ENCODE measurements around the gene ZNF516. TPM values are rescaled to one million over a fixed set of nuclear protein-coding genes. Genes with fewer than 3 reads are reported as not detected.
A peak's percentile ranks its signal among the peaks of the same experiment; 100 is the strongest.

Gene ZNF516
- total and polyA plus RNA-seq, 2 of the 4 experiments (the other 2 are of a cell fraction) = 7.9 to 16.9 TPM

DNA sequence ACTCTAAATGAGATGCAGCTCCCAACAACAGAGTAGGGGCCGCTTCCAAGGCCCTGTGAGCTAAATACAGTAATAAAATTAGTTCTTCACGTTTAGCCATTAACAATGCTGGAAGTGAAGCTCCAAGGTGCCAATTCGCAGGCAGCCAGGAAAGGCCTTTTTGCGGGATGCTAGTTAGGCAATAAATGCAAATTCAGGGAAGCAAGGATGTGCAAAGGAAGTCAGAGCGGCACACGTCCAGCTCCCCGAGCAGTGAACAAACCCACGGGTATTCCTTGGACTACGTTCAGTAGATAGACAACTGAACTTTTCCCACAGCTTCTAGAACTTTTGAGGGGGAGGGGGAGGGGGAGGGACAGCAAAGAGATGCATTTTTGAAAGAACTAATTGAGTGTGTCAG is 6.9 kb downstream of the ZNF516 start:
- intact Hi-C loops (cut with micrococcal nuclease) = loop anchor here (2.0 kb wide), 1 partner anchor 37 kb away; no protein-coding TSS in a partner anchor
- H3K56ac ChIP-seq (ENCODE audit: extremely low read depth, insufficient read depth, low read length) = no peak overlapping the region
- H3K4me2 ChIP-seq (ENCODE audit: low read depth, low read length) = peak overlapping the region; percentile 63
- no peak overlapping the region for H3K18ac ChIP-seq (ENCODE audit: low read depth, low read length)
- H3K27me3 ChIP-seq (ENCODE audit: control insufficient read depth, insufficient read depth, low read length) = no peaks in the 10 kb centered on the region
- peaks cover 4% of the 10 kb centered on the region; the same call in 1 of the 2 replicates for H3K36me3 ChIP-seq (ENCODE audit: control insufficient read depth, insufficient read depth, low read length)
- ATAC-seq (ENCODE audit: low read depth) (no peak), DNase-seq (peak; percentile 52)
- no peak overlapping the region; a peak in 1 of 4 replicates for H4K8ac ChIP-seq (ENCODE audit: low read depth in 2 of 2, low read length in 2 of 2)
- peaks cover 18% of the 10 kb centered on the region for H3K9me1 ChIP-seq (ENCODE audit: insufficient read depth, low read length)
- no TSS peak for BruUV-seq (replicated peaks)
- H2AK9ac ChIP-seq (replicated peaks; ENCODE audit: low read depth, low read length, poor library complexity) = no peak overlapping the region
- H4K20me1 ChIP-seq (ENCODE audit: insufficient read depth, low read length) = peaks cover 80% of the 10 kb centered on the region
- H3K27ac ChIP-seq (ENCODE audit: insufficient read depth, low read length) = peak overlapping the region; percentile 1; the same call in 1 of the 2 replicates
- POLR2A ChIA-PET (ENCODE audit: unreplicated experiment) = no interaction called here
- no peak overlapping the region for H2BK5ac ChIP-seq (ENCODE audit: low read depth, low read length, poor library complexity, severe bottlenecking)
- TF ChIP-seq MAFK (IDR thresholded peaks at IDR 0.05; ENCODE audit: low read depth, low read length) (no peak), CEBPB (IDR thresholded peaks at IDR 0.05; ENCODE audit: low read depth, low read length) (peak; percentile 40; the same call in 1 of the 2 replicates), MAZ (IDR thresholded peaks at IDR 0.05; ENCODE audit: borderline replicate concordance, low read depth, low read length) (no peak)
- H3K9me3 ChIP-seq (ENCODE audit: control insufficient read depth, insufficient read depth, low read length) = no peaks in the 10 kb centered on the region
- H3K4me3 ChIP-seq (ENCODE audit: insufficient read depth, low read depth, low read length) = no peak overlapping the region
- H2BK120ac ChIP-seq (ENCODE audit: low read depth, low read length) = no peak overlapping the region
- dilution Hi-C loops (cut with HindIII; ENCODE audit: low sequenced_read_pairs, unreplicated experiment) = no loop called here
- in situ Hi-C loops (cut with MboI; ENCODE audit: low sequenced_read_pairs) = no loop called here
- H2BK20ac ChIP-seq (ENCODE audit: low read depth, low read length) = no peak overlapping the region
- no peak overlapping the region for H4K91ac ChIP-seq (ENCODE audit: insufficient read depth, low read depth, low read length)
- H3K9ac ChIP-seq (ENCODE audit: low read depth, low read length) = peak overlapping the region; percentile 5; the same call in 1 of the 2 replicates
- CTCF ChIA-PET = interaction anchor here (0.7 kb wide), 1 partner anchor 89 kb away, joined by 3 read pairs; no protein-coding TSS in a partner anchor
- H3K79me1 ChIP-seq (ENCODE audit: low read depth in 1 of 2, low read length in 2 of 2) = peaks cover 20 to 82% of the 10 kb centered on the region in 2 experiments; a peak in 3 of 4 replicates
- peaks cover 21% of the 10 kb centered on the region for H3K4me1 ChIP-seq (ENCODE audit: control insufficient read depth, insufficient read depth, low read length)
- no peak overlapping the region for H4K5ac ChIP-seq (ENCODE audit: low read depth, low read length)
- peak overlapping the region; percentile 64; the same call in 1 of the 2 replicates for H2AK5ac ChIP-seq (ENCODE audit: low read depth, low read length)
- H2AFZ ChIP-seq (replicated peaks; ENCODE audit: low read length, poor library complexity) = no peak overlapping the region
- 0% methylated on average over 1 of the region's 9 CpGs; no CpG with 5 or more reads in 1 of the 2 experiments for WGBS, 2 experiments (ENCODE audit: extremely low coverage in 2 of 2, insufficient read length in 1 of 2)
- 0 out of 2 replicates have a peak overlapping the region, but pooled peaks have one; percentile 12 for H3K14ac ChIP-seq (replicated peaks; ENCODE audit: low read depth, low read length)
- H2BK15ac ChIP-seq (ENCODE audit: low read depth, low read length) = 0 out of 3 replicates have a peak overlapping the region, but pooled peaks have one; percentile 32
- H3K4ac ChIP-seq (ENCODE audit: low read depth, low read length) = peak overlapping the region; percentile 37
- H3K23ac ChIP-seq (ENCODE audit: low read depth, low read length) = peak overlapping the region; percentile 33
